Endothelial cell of umbilical vein (primary cell): ENCODE results near the gene ESYT2. TPM values are rescaled to one million over a fixed set of nuclear protein-coding genes. Genes with fewer than 3 reads are reported as not detected.

ENCODE experiments used
- BruUV-seq: library from RNA; stranded (reverse); fragments of 400-500 nt; replicated peaks from 2 replicates; lab custom pipeline; 2021; lab: Mats Ljungman, UMichigan
- CTCF ChIA-PET: fragments of 300-600, 350-600 bp; sonication (Branson Sonifier 250); formaldehyde crosslinking; loops from one replicate; lab custom pipeline; 2021; ENCODE audit warnings: antibody characterized with exemption, inconsistent platforms; lab: Charles Lee
- POLR2A ChIA-PET: fragments of 300-600, 350-600 bp; sonication (Branson Sonifier 250); formaldehyde crosslinking; loops from one replicate; lab custom pipeline; 2021; ENCODE audit warnings: antibody characterized with exemption, inconsistent platforms; lab: Charles Lee
- DNase-seq: peaks from one replicate; pipeline ENCODE4 v3.0.0-alpha.2; 2011; ENCODE audit warnings: low read depth, low spot score
- FAIRE-seq: peaks from 2 replicates; lab custom pipeline; 2011; peaks lifted over from hg19 to GRCh38; lab: Jason Lieb, UNC
- H2AFZ ChIP-seq: 2 replicates; pipeline ENCODE4 v1.6.0; 2012; ENCODE audit warnings: low read depth, low read length, control low read depth, inconsistent platforms
- H3K27ac ChIP-seq: 2 replicates; pipeline ENCODE4 v1.5.1; 2011; ENCODE audit warnings: low read depth, mild to moderate bottlenecking, control low read depth, low read length, moderate library complexity; ENCODE audit not compliant: insufficient read depth
- H3K27me3 ChIP-seq, 2 experiments: 2 replicates each; pipeline versions ENCODE4 v1.6.0 to v1.6.1; 2011; ENCODE audit warnings: low read length in 2 of 2, mixed read lengths in 1 of 2; ENCODE audit not compliant: control insufficient read depth in 2 of 2, insufficient read depth in 2 of 2
- H3K36me3 ChIP-seq, 2 experiments: 2 replicates in 1 of 2; 3 replicates in 1 of 2; pipeline ENCODE4 v1.5.1; 2011; ENCODE audit warnings: low read length in 2 of 2, mild to moderate bottlenecking in 1 of 2, moderate library complexity in 1 of 2; ENCODE audit not compliant: control insufficient read depth in 2 of 2, insufficient read depth in 2 of 2; ENCODE audit errors: extremely low read depth in 1 of 2
- H3K4me1 ChIP-seq: 3 replicates; pipeline ENCODE4 v1.5.1; 2011; ENCODE audit warnings: mild to moderate bottlenecking, low read length; ENCODE audit not compliant: control insufficient read depth, insufficient read depth; ENCODE audit errors: extremely low read depth
- H3K4me2 ChIP-seq: 2 replicates; pipeline ENCODE4 v1.6.1; 2011; ENCODE audit warnings: low read length, control low read depth, mixed read lengths; ENCODE audit not compliant: insufficient read depth
- H3K4me3 ChIP-seq, 3 experiments: fragments of 200-600 bp in 1 of 3; sonication (generic), shearing (Covaris generic) in 1 of 3; replicated peaks in 1 of 3; 2 replicates each; pipeline ENCODE4 v1.5.1; 2011 to 2016; ENCODE audit warnings: control low read depth in 3 of 3, low read length in 3 of 3, mild to moderate bottlenecking in 2 of 3, inconsistent platforms in 1 of 3, low read depth in 1 of 3, moderate library complexity in 1 of 3; ENCODE audit not compliant: insufficient read depth in 1 of 3
- H3K79me2 ChIP-seq: 2 replicates; pipeline ENCODE4 v1.6.0; 2012; ENCODE audit warnings: low read length, inconsistent platforms; ENCODE audit not compliant: control insufficient read depth, insufficient read depth
- H3K9ac ChIP-seq: replicated peaks from 2 replicates; pipeline ENCODE3; 2011; ENCODE audit warnings: low read length, control low read depth; ENCODE audit not compliant: insufficient read depth; ENCODE audit errors: extremely low read depth
- H3K9me1 ChIP-seq: replicated peaks from 3 replicates; pipeline ENCODE4 v1.6.0; 2011; ENCODE audit warnings: mild to moderate bottlenecking, low read length; ENCODE audit not compliant: control insufficient read depth, insufficient read depth; ENCODE audit errors: extremely low read depth
- H3K9me3 ChIP-seq: replicated peaks from 2 replicates; pipeline ENCODE4 v1.5.1; 2012; ENCODE audit warnings: low read length, inconsistent platforms; ENCODE audit not compliant: control insufficient read depth, insufficient read depth
- H4K20me1 ChIP-seq: replicated peaks from 2 replicates; pipeline ENCODE3; 2011; ENCODE audit warnings: mild to moderate bottlenecking, low read length; ENCODE audit not compliant: control insufficient read depth, insufficient read depth; ENCODE audit errors: extremely low read depth
- CTCF ChIP-seq, 2 donors: IDR thresholded peaks; 1 replicate in 1 of 2; 2 replicates in 1 of 2; pipeline ENCODE4 v1.5.1; 2011; ENCODE audit warnings: low read length in 2 of 2, mild to moderate bottlenecking in 2 of 2, moderate library complexity in 2 of 2, control low read depth in 1 of 2, inconsistent platforms in 1 of 2, low read depth in 1 of 2; ENCODE audit not compliant: insufficient read depth in 1 of 2; ENCODE audit errors: extremely low read depth in 1 of 2
- EZH2 ChIP-seq: IDR thresholded peaks from 2 replicates; pipeline ENCODE4 v1.6.1; 2012; ENCODE audit warnings: borderline replicate concordance, low read depth, mild to moderate bottlenecking, moderate library complexity, low read length, inconsistent platforms; ENCODE audit not compliant: severe bottlenecking
- FOS ChIP-seq: IDR thresholded peaks from 2 replicates; pipeline ENCODE4 v1.6.1; 2011; ENCODE audit warnings: mild to moderate bottlenecking, low read length, moderate library complexity, borderline replicate concordance; ENCODE audit not compliant: insufficient read depth
- GATA2 ChIP-seq: IDR thresholded peaks from 2 replicates; pipeline ENCODE4 v1.7.0; 2011; ENCODE audit warnings: low read depth, mild to moderate bottlenecking, moderate library complexity, mixed read lengths, low read length; ENCODE audit not compliant: insufficient read length, insufficient read depth
- JUN ChIP-seq: IDR thresholded peaks from 2 replicates; pipeline ENCODE4 v1.6.1; 2011; ENCODE audit warnings: borderline replicate concordance, low read depth; ENCODE audit not compliant: insufficient read length, insufficient read depth
- MAX ChIP-seq: IDR thresholded peaks from 2 replicates; pipeline ENCODE4 v1.6.1; 2011; ENCODE audit not compliant: insufficient read depth, insufficient read length
- MYC ChIP-seq: IDR thresholded peaks from one replicate; pipeline ENCODE4 v1.6.1; 2011; ENCODE audit warnings: mild to moderate bottlenecking, low read depth, low read length
- POLR2A ChIP-seq: IDR thresholded peaks from 2 replicates; pipeline ENCODE4 v1.6.1; 2012; ENCODE audit warnings: low read depth, mild to moderate bottlenecking, control low read depth, low read length
- POLR2AphosphoS5 ChIP-seq: IDR thresholded peaks from 2 replicates; pipeline ENCODE4 v1.6.1; 2012; ENCODE audit warnings: low read depth, mild to moderate bottlenecking, control low read depth, low read length, moderate library complexity; ENCODE audit not compliant: insufficient read depth
- dilution Hi-C: fragments of 300-500 bp; cut with MboI; formaldehyde crosslinking; loops from one replicate; pipeline ENCODE4 v1.15.0; 2019; ENCODE audit warnings: low sequenced_read_pairs; ENCODE audit not compliant: extremely low pct_ligation_motif_present
- intact Hi-C: fragments of 100-400 bp; cut with micrococcal nuclease; formaldehyde crosslinking; loops from one replicate; pipeline ENCODE4 v1.10.0; 2022
- polyA plus RNA-seq, 4 experiments: library from polyadenylated mRNA; depleted of rRNA in 3 of 4; stranded (reverse) in 3 of 4; unstranded in 1 of 4; fragments of >200 nt; gene quantifications; 2 replicates each; pipeline versions ENCODE4 v1.2.1 to v1.2.3, GENCODE V29; 2011 to 2012; ENCODE audit warnings: missing spikeins in 1 of 4
- total RNA-seq: library from RNA; stranded (reverse); gene quantifications from 2 replicates; pipeline ENCODE4 v1.2.3, GENCODE V29; 2021

Gene ESYT2
- total and polyA plus RNA-seq, 2 donors (not counting 3 experiments of a cell fraction or from before 2014, with no cell fraction given), result 18.8 to 46.6 TPM

- peaks cover 10% of the 10 kb centered on the region for H3K4me1 ChIP-seq
- H4K20me1 ChIP-seq, result no peaks in the 10 kb centered on the region
- ChIA-PET POLR2A (no interaction called here), CTCF (interaction anchor here (0.6 to 2.1 kb wide), 7 partner anchors 8 to 131 kb away, joined by 3 to 10 read pairs (median 3); no protein-coding TSS in a partner anchor)
- no peaks in the 10 kb centered on the region for H3K9me1 ChIP-seq
- TSS peak; percentile 64 for BruUV-seq
- H3K36me3 ChIP-seq, result no peaks in the 10 kb centered on the region
- peak; percentile 33 for FAIRE-seq
- H3K4me2 ChIP-seq, result peak overlapping the region; percentile 76
- no peaks in the 10 kb centered on the region for H3K9me3 ChIP-seq
- H3K4me3 ChIP-seq, result peak overlapping the region; percentile 65 to 99 (median 80)
- peaks cover 42% of the 10 kb centered on the region for H3K79me2 ChIP-seq
- peak; percentile 14 for DNase-seq
- H3K27me3 ChIP-seq, result peaks cover 0 to 1% of the 10 kb centered on the region in 2 experiments
- no peak overlapping the region for H2AFZ ChIP-seq
- intact Hi-C loops (loop anchor here (2.0 kb wide), 1 partner anchor 149 kb away; no protein-coding TSS in a partner anchor), dilution Hi-C loops (no loop called here)
- H3K27ac ChIP-seq, result peak overlapping the region; percentile 45
- no peak for TF ChIP-seq POLR2AphosphoS5
- no peak for TF ChIP-seq EZH2
- no peak for TF ChIP-seq FOS
- TF ChIP-seq CTCF (IDR thresholded peaks at IDR 0.05; ENCODE audit: extremely low read depth in 1 of 2, insufficient read depth in 1 of 2, low read depth in 1 of 2, low read length in 2 of 2), result no peak
- TF ChIP-seq JUN, result no peak
- no peak for TF ChIP-seq POLR2A
- TF ChIP-seq GATA2, result no peak
- TF ChIP-seq MYC, result no peak
- TF ChIP-seq MAX, result no peak
- H3K9ac ChIP-seq, result peak overlapping the region; percentile 49
Observed at GRCh38 chr7:158827411-158828132, 1.7 kb downstream of the ESYT2 start.
